Astrocyte (in vitro differentiated cells and primary cell): ENCODE data around the gene GAB2. TPM values are rescaled to one million over a fixed set of nuclear protein-coding genes. Genes with fewer than 3 reads are reported as not detected.

Experiments
- DNase-seq: peaks from one replicate; pipeline ENCODE4 v3.0.0-alpha.2; 2010; ENCODE audit warnings: low read depth
- FAIRE-seq: peaks from 2 replicates; lab custom pipeline; 2011; peaks lifted over from hg19 to GRCh38; lab: Jason Lieb, UNC
- H2AFZ ChIP-seq: 2 replicates; pipeline ENCODE4 v1.6.0; 2012; ENCODE audit warnings: low read depth, low read length, inconsistent platforms
- H3K27ac ChIP-seq: 2 replicates; pipeline ENCODE4 v1.5.1; 2011; ENCODE audit warnings: low read depth, low read length, inconsistent platforms
- H3K27me3 ChIP-seq: 2 replicates; pipeline ENCODE4 v1.6.0; 2011; ENCODE audit warnings: low read length, inconsistent platforms; ENCODE audit not compliant: insufficient read depth
- H3K36me3 ChIP-seq: 2 replicates; pipeline ENCODE4 v1.5.1; 2011; ENCODE audit warnings: low read length, inconsistent platforms; ENCODE audit not compliant: insufficient read depth
- H3K4me1 ChIP-seq: 2 replicates; pipeline ENCODE4 v1.5.1; 2011; ENCODE audit warnings: low read length, inconsistent platforms; ENCODE audit not compliant: insufficient read depth
- H3K4me2 ChIP-seq: 2 replicates; pipeline ENCODE4 v1.6.0; 2012; ENCODE audit warnings: low read length, inconsistent platforms
- H3K4me3 ChIP-seq: 2 replicates; pipeline ENCODE4 v1.5.1; 2011; ENCODE audit warnings: low read depth, mild to moderate bottlenecking, low read length, inconsistent platforms; ENCODE audit not compliant: insufficient read depth
- H3K79me2 ChIP-seq: 2 replicates; pipeline ENCODE4 v1.6.0; 2012; ENCODE audit warnings: mild to moderate bottlenecking, low read length, inconsistent platforms; ENCODE audit not compliant: insufficient read depth
- H3K9ac ChIP-seq: 2 replicates; pipeline ENCODE4 v1.6.0; 2012; ENCODE audit warnings: mild to moderate bottlenecking, low read length, inconsistent platforms
- H3K9me3 ChIP-seq: 2 replicates; pipeline ENCODE4 v1.5.1; 2012; ENCODE audit warnings: low read depth, mild to moderate bottlenecking, low read length, inconsistent platforms; ENCODE audit not compliant: insufficient read depth
- H4K20me1 ChIP-seq: 2 replicates; pipeline ENCODE4 v1.6.0; 2012; ENCODE audit warnings: low read length, inconsistent platforms; ENCODE audit not compliant: insufficient read depth
- H3K27ac Mint-ChIP-seq: one replicate; pipeline ENCODE4 v1.8.0; 2021; ENCODE audit warnings: mild to moderate bottlenecking, mixed read lengths; ENCODE audit not compliant: unreplicated experiment
- H3K27me3 Mint-ChIP-seq: one replicate; pipeline ENCODE4 v1.8.0; 2021; ENCODE audit warnings: low read depth, mixed read lengths; ENCODE audit not compliant: unreplicated experiment
- H3K36me3 Mint-ChIP-seq: one replicate; pipeline ENCODE4 v1.8.0; 2021; ENCODE audit warnings: low read depth, mixed read lengths; ENCODE audit not compliant: unreplicated experiment
- H3K4me1 Mint-ChIP-seq: one replicate; pipeline ENCODE4 v1.8.0; 2021; ENCODE audit warnings: low read depth, mixed read lengths; ENCODE audit not compliant: unreplicated experiment
- H3K4me3 Mint-ChIP-seq: one replicate; pipeline ENCODE4 v1.8.0; 2021; ENCODE audit warnings: mild to moderate bottlenecking, moderate library complexity, mixed read lengths; ENCODE audit not compliant: unreplicated experiment
- H3K9me3 Mint-ChIP-seq: one replicate; pipeline ENCODE4 v1.8.0; 2021; ENCODE audit warnings: mild to moderate bottlenecking, mixed read lengths; ENCODE audit not compliant: unreplicated experiment
- CTCF ChIP-seq: IDR thresholded peaks from 2 replicates; pipeline ENCODE4 v1.5.1; 2011; ENCODE audit warnings: low read depth, mild to moderate bottlenecking, inconsistent platforms, low read length, moderate library complexity; ENCODE audit not compliant: insufficient read depth
- EZH2 ChIP-seq: IDR thresholded peaks from 2 replicates; pipeline ENCODE4 v1.6.1; 2012; ENCODE audit warnings: mild to moderate bottlenecking, low read length, inconsistent platforms; ENCODE audit not compliant: insufficient read depth
- total RNA-seq: library from RNA; stranded (reverse); gene quantifications from 2 replicates; pipeline ENCODE4 v1.2.1, GENCODE V29; 2021

GAB2 gene
- total RNA-seq, 1 donor from 2014 or later = 18.2 TPM

- no peak overlapping the region for H3K4me3 Mint-ChIP-seq
- no peak overlapping the region for H3K27ac ChIP-seq
- H3K36me3 Mint-ChIP-seq = no peaks in the 10 kb centered on the region
- no peak overlapping the region for H3K27ac Mint-ChIP-seq
- H3K4me1 ChIP-seq = no peaks in the 10 kb centered on the region
- no peak overlapping the region for H3K4me2 ChIP-seq
- TF ChIP-seq EZH2 (no peak), CTCF (no peak)
- no peaks in the 10 kb centered on the region for H4K20me1 ChIP-seq
- H3K9me3 Mint-ChIP-seq = peaks cover 2% of the 10 kb centered on the region
- H3K27me3 Mint-ChIP-seq = no peaks in the 10 kb centered on the region
- no peaks in the 10 kb centered on the region for H3K27me3 ChIP-seq
- no peak overlapping the region for H3K9ac ChIP-seq
- no peak overlapping the region for H2AFZ ChIP-seq
- FAIRE-seq (no peak), DNase-seq (no peak)
- H3K79me2 ChIP-seq = no peaks in the 10 kb centered on the region
- H3K4me3 ChIP-seq = no peak overlapping the region
- no peaks in the 10 kb centered on the region for H3K9me3 ChIP-seq
- peaks cover 12% of the 10 kb centered on the region for H3K4me1 Mint-ChIP-seq
- H3K36me3 ChIP-seq = no peaks in the 10 kb centered on the region
These were observed 75.8 kb downstream of the GAB2 start for GRCh38 chr11:78341841-78342240.

DNA sequence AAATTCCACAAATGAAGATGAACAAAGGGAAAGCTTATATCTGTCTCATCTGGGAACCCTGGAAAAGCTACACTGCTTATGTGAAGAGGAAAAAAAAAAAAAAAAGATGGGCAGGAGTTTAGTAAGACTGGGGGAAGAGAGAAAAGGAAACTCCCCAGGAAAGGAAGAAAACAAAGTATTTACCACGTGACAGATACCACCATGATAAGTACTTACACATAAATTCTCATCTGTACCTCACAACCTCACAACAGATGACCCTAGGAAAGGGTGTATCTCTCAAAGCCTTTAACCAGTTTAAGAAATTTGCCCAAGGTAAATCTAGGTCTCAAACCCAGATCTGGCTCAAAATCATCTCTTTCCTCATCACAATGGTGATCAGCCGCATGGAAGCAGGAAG is 77.1 kb downstream of the GAB2 start:
- Mint-ChIP-seq H3K27ac (no peak overlapping the region), H3K9me3 (peaks cover 3% of the 10 kb centered on the region), H3K27me3 (no peaks in the 10 kb centered on the region), H3K4me1 (peaks cover 12% of the 10 kb centered on the region), H3K36me3 (peaks cover 3% of the 10 kb centered on the region), H3K4me3 (no peak overlapping the region)
- TF ChIP-seq EZH2 = no peak
- no peak for TF ChIP-seq CTCF
- no peaks in the 10 kb centered on the region for H3K27me3 ChIP-seq
- no peaks in the 10 kb centered on the region for H3K79me2 ChIP-seq
- no peaks in the 10 kb centered on the region for H3K36me3 ChIP-seq
- no peaks in the 10 kb centered on the region for H3K9me3 ChIP-seq
- no peak overlapping the region for H3K4me2 ChIP-seq
- H3K4me3 ChIP-seq = no peak overlapping the region
- H3K27ac ChIP-seq = no peak overlapping the region
- H2AFZ ChIP-seq = no peak overlapping the region
- H3K9ac ChIP-seq = no peak overlapping the region
- no peaks in the 10 kb centered on the region for H3K4me1 ChIP-seq
- H4K20me1 ChIP-seq = no peaks in the 10 kb centered on the region
- DNase-seq = no peak
- FAIRE-seq = no peak

- H3K27me3 ChIP-seq = no peaks in the 10 kb centered on the region
- H3K36me3 ChIP-seq = no peaks in the 10 kb centered on the region
- no peak overlapping the region for H3K4me2 ChIP-seq
- H3K27me3 Mint-ChIP-seq = no peaks in the 10 kb centered on the region
- FAIRE-seq (no peak), DNase-seq (no peak)
- peaks cover 5% of the 10 kb centered on the region for H3K9me3 Mint-ChIP-seq
- H3K27ac ChIP-seq = no peak overlapping the region
- H4K20me1 ChIP-seq = no peaks in the 10 kb centered on the region
- no peaks in the 10 kb centered on the region for H3K4me1 ChIP-seq
- peaks cover 5% of the 10 kb centered on the region for H3K36me3 Mint-ChIP-seq
- no peak for TF ChIP-seq EZH2
- no peak for TF ChIP-seq CTCF
- H3K9me3 ChIP-seq = no peaks in the 10 kb centered on the region
- no peaks in the 10 kb centered on the region for H3K79me2 ChIP-seq
- H3K9ac ChIP-seq = no peak overlapping the region
- peaks cover 12% of the 10 kb centered on the region for H3K4me1 Mint-ChIP-seq
- H2AFZ ChIP-seq = no peak overlapping the region
- no peak overlapping the region for H3K4me3 Mint-ChIP-seq
- no peak overlapping the region for H3K4me3 ChIP-seq
- no peak overlapping the region for H3K27ac Mint-ChIP-seq
These were observed 77.7 kb downstream of the GAB2 start for GRCh38 chr11:78339945-78340344.
